Glutamatergic neuron (in vitro differentiated cells): ENCODE data around the gene HNRNPF. TPM values are rescaled to one million over a fixed set of nuclear protein-coding genes. Genes with fewer than 3 reads are reported as not detected.
A peak's percentile ranks its signal among the peaks of the same experiment; 100 is the strongest.

Source experiments
- DNase-seq: peaks from one replicate; pipeline ENCODE4 v3.0.0; 2022
- H3K27ac Mint-ChIP-seq: one replicate; pipeline ENCODE4 v1.8.0; 2020; ENCODE audit warnings: mild to moderate bottlenecking, mixed read lengths, inconsistent platforms; ENCODE audit not compliant: unreplicated experiment
- H3K27me3 Mint-ChIP-seq: one replicate; pipeline ENCODE4 v1.8.0; 2020; ENCODE audit warnings: mild to moderate bottlenecking, moderate library complexity, mixed read lengths, inconsistent platforms; ENCODE audit not compliant: unreplicated experiment
- H3K36me3 Mint-ChIP-seq: one replicate; pipeline ENCODE4 v1.8.0; 2020; ENCODE audit warnings: mild to moderate bottlenecking, mixed read lengths, inconsistent platforms; ENCODE audit not compliant: unreplicated experiment
- H3K4me1 Mint-ChIP-seq: one replicate; pipeline ENCODE4 v1.8.0; 2020; ENCODE audit warnings: mild to moderate bottlenecking, low read depth, mixed read lengths, inconsistent platforms; ENCODE audit not compliant: unreplicated experiment
- H3K4me3 Mint-ChIP-seq: one replicate; pipeline ENCODE4 v1.8.0; 2020; ENCODE audit warnings: mild to moderate bottlenecking, mixed read lengths, inconsistent platforms; ENCODE audit not compliant: unreplicated experiment
- H3K9me3 Mint-ChIP-seq: one replicate; pipeline ENCODE4 v1.8.0; 2020; ENCODE audit warnings: mild to moderate bottlenecking, moderate library complexity, mixed read lengths, inconsistent platforms; ENCODE audit not compliant: unreplicated experiment
- total RNA-seq: library from RNA; stranded (reverse); fragmentation: NEBNext Ultra II Directional; extraction: Animal tissue kit (Norgen Biotek cat#: 25700); gene quantifications from one replicate; pipeline ENCODE4 v1.2.1, GENCODE V29; 2021; ENCODE audit not compliant: unreplicated experiment
- TF ChIP-seq, protein P1 (sequence below): fragments of 200-600 bp; sonication (generic); IDR thresholded peaks from one replicate; pipeline ENCODE4 v1.5.0; 2021; ENCODE audit not compliant: partially characterized antibody, unreplicated experiment

Gene HNRNPF
- total RNA-seq, 1 donor from 2014 or later, result 99.7 TPM

DNA sequence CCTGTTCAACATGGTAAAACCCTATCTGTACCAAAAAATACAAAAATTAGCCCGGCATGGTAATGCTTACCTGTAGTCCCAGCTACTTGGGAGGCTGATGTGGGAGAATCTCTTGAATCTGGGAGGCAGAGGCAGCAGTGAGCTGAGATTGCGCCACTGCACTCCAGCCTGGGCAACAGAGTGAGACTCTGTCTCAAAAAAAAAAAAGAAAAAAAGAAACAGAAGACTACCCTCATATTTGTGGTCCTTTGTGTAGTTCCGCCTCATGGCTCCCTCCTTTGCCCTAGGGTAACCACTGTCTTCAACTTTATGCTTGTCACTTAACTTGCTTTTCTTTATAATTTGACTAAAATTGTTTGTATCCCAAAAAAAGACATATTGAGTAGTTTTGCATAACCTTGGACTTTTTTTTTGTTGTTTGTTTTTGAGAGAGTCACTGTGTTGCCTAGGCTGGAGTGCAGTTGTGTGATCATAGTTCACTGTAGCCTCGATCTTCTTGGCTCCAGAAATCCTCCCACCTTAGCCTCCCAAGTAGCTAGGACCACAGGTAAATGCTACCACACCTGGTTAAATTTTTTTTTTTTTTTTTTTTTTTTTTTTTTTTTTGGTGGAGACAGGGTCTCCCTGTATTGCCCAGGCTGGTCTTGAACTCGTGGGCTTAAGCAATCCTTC, 31.6 kb upstream of the HNRNPF start:
- TF ChIP-seq, protein P1, sequence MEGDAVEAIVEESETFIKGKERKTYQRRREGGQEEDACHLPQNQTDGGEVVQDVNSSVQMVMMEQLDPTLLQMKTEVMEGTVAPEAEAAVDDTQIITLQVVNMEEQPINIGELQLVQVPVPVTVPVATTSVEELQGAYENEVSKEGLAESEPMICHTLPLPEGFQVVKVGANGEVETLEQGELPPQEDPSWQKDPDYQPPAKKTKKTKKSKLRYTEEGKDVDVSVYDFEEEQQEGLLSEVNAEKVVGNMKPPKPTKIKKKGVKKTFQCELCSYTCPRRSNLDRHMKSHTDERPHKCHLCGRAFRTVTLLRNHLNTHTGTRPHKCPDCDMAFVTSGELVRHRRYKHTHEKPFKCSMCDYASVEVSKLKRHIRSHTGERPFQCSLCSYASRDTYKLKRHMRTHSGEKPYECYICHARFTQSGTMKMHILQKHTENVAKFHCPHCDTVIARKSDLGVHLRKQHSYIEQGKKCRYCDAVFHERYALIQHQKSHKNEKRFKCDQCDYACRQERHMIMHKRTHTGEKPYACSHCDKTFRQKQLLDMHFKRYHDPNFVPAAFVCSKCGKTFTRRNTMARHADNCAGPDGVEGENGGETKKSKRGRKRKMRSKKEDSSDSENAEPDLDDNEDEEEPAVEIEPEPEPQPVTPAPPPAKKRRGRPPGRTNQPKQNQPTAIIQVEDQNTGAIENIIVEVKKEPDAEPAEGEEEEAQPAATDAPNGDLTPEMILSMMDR, result no peak
- no peaks in the 10 kb centered on the region for H3K4me1 Mint-ChIP-seq
- peaks cover 6% of the 10 kb centered on the region for H3K27me3 Mint-ChIP-seq
- H3K4me3 Mint-ChIP-seq, result no peak overlapping the region
- H3K36me3 Mint-ChIP-seq, result peaks cover 10% of the 10 kb centered on the region
- DNase-seq, result no peak
- H3K27ac Mint-ChIP-seq, result no peak overlapping the region
- H3K9me3 Mint-ChIP-seq, result peaks cover 11% of the 10 kb centered on the region

DNA sequence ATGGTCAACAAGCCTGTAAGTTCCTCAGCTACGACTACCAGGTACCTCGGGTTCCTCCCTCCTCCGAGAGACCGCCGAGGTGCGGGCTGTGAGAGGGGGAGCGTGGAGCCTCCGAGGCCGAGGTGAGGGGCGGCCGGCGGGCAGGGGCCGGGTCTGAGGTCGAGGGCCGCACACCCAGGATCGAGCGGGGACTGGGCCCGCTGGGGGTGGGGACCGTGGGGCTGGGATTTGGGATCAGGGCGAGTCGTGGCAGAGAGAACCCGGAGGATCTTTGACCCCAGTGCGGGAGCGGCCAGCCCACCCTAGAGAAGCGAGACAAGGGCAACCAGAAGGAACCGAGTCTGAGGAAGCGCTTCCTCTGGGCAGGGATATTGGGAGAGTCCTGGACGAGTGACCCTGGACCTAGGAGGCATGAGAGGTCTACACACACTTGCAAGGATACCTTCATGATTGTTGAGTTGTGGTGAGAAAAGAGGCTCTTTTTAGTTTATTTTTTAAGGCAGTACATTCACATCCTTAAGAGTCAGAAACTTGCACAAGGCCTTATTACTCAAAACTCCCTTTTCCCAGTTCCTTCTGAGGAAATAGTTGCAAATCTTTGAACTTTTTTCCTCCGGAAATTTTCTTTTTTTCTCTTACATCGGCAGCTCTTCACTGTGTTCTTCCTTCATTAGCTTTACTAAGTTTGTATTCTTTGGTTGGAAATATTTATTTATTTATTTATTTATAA, 28.3 kb upstream of the HNRNPF start:
- no peak for DNase-seq
- TF ChIP-seq, protein P1, result no peak
- Mint-ChIP-seq H3K9me3 (peaks cover 7% of the 10 kb centered on the region), H3K27ac (peak overlapping the region; percentile 79), H3K36me3 (no peaks in the 10 kb centered on the region), H3K4me3 (peak overlapping the region; percentile 82), H3K27me3 (peaks cover 2% of the 10 kb centered on the region), H3K4me1 (no peaks in the 10 kb centered on the region)

DNA sequence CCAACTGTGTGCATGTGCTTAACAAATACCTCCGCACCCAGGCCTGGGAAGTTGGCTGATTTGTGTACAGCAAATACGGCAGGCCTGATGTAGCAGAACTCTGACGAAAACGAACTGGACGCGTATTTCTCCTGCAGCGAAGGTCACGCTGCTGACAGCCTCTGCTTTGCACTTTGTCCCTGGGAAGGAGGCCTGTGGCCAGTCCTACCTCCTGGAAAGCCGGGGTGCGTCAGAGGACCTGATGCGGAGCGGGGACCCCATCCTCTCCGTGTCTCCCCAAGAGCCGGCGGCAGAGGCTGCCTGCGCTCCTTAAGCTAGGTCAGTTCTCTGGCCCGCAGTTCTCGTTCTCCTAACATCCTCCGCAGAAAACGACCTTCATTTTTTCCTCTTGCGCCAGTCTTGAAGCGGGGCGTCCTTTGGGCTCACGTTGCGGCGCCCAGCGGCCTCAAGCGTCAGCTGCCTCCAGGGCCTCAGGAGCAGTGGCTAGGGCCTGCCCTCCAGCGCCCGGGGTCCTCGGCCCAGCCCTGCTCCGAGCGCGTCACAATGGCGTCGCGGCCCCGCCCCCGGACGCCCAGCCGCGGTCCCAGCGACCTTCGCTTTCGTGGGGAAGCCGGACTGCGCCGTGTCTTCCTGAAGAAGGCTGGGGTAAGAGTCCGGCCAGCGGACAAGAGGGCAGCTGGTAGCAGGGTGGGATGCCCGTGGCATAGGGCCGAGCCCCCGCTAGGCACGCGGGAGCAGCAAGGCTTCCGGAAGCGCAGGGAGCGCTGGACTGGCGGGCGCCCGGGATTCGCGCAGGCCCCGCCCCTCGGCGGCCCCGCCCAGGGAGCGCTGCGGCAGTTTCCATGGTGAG, 27.5 kb upstream of the HNRNPF start, which contains the start of gene ZNF487:
TSS of gene ZNF487 (plus strand) at position 821 of the 850 bp plus-strand sequence. CDS start 38,703 bp downstream, outside the sequence.
- Mint-ChIP-seq H3K4me1 (no peaks in the 10 kb centered on the region), H3K9me3 (peaks cover 7% of the 10 kb centered on the region), H3K36me3 (no peaks in the 10 kb centered on the region), H3K27me3 (peaks cover 2% of the 10 kb centered on the region), H3K4me3 (peak within 1 kb of the TSS; percentile 95), H3K27ac (peak within 1 kb of the TSS; percentile 98)
- peak; percentile 90 for DNase-seq
- TF ChIP-seq, protein P1, result no peak

DNA sequence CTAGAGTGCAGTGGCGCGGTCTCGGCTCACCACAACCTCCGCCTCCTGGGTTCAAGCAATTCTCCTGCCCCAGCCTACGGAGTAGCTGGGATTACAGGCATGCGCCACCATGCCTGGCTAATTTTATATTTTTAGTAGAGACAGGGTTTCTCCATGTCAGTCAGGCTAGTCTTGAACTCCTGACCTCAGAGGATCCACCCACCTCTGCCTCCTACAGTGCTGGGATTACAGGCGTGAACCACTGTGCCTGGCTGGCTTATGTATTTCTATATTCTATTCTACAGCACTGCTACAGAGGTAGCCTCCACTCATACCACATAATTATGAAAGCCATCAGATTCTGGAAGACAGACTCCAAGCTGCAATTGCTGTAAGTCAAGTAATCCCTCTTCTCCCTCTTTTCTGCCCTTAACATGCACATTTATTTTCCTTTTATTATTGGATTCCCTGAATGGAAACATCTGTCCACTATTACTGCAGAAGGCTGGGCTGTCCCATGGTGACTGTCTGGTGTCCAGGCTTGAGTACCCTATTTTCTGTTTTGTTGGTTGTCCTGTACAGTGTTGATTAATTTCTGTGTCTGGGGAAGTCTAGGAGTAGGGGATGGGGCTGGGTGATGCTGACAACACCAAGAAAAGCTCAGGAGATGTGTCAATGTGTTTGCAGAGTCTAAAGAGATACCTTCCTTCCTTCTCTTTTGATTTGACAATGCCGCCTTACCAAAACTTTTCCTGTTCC, 22.1 kb upstream of the HNRNPF start:
- H3K27ac Mint-ChIP-seq, result peak overlapping the region; percentile 36

More for the DNA sequence above, 22.1 kb upstream of the HNRNPF start:
- no peak for DNase-seq
- H3K4me3 Mint-ChIP-seq, result no peak overlapping the region
- H3K4me1 Mint-ChIP-seq, result no peaks in the 10 kb centered on the region
- H3K9me3 Mint-ChIP-seq, result peaks cover under 1% of the 10 kb centered on the region
- H3K27me3 Mint-ChIP-seq, result no peaks in the 10 kb centered on the region
- no peaks in the 10 kb centered on the region for H3K36me3 Mint-ChIP-seq
- TF ChIP-seq, protein P1, result no peak
